ENCODE data around the gene FOXO6.

DNA sequence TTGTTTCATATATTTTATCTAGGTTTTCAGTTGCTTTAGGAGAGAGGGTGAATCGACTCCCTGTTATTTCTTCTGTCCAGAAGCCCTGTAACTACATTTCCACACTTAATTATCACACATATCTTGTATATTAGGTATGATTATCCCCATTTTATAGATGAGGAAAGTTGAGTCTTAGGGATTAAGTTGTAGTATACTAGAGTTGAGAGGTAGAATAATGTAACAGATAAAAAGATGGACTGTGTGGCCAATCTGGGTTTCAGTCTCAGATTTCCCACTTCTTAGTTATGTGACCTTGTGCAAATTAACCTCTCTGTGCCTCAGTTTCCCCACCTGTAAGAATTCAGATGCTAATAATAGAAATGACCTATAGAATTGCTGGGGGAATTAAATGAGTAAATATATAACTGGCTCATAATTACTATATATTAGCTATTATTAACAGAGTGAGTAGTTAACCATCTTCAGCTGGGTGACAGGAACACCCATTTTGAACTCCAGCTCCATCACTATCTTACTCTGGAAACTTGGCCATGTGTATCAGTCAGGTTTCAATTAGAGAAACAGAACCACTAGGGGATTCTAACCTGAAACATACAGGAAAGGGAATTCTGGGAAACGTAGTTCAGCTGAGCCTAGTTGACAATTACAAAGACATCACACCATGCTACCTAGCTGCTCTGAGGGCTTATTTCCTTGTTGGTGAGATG is 20.4 kb upstream of the FOXO6 start:
- TF ChIP-seq FOXM1 (IDR thresholded peaks at IDR 0.05; ENCODE audit: borderline replicate concordance) (no peak), L3MBTL2 (conservative IDR thresholded peaks at IDR 0.05) (no peak), TARDBP (IDR thresholded peaks at IDR 0.05) (no peak), ARNT (IDR thresholded peaks at IDR 0.05) (no peak), ELF4 (IDR thresholded peaks at IDR 0.05) (no peak), FOXK2 (IDR thresholded peaks at IDR 0.05) (no peak), SUZ12 (IDR thresholded peaks at IDR 0.05) (no peak), SP1 (IDR thresholded peaks at IDR 0.05) (no peak), FOXA1 (IDR thresholded peaks at IDR 0.05) (no peak), BHLHE40 (IDR thresholded peaks at IDR 0.05; ENCODE audit: borderline replicate concordance) (no peak), ZNF384 (IDR thresholded peaks at IDR 0.05) (no peak), HDGF (IDR thresholded peaks at IDR 0.05; ENCODE audit: borderline replicate concordance) (no peak)
- TF ChIP-seq, protein P1, sequence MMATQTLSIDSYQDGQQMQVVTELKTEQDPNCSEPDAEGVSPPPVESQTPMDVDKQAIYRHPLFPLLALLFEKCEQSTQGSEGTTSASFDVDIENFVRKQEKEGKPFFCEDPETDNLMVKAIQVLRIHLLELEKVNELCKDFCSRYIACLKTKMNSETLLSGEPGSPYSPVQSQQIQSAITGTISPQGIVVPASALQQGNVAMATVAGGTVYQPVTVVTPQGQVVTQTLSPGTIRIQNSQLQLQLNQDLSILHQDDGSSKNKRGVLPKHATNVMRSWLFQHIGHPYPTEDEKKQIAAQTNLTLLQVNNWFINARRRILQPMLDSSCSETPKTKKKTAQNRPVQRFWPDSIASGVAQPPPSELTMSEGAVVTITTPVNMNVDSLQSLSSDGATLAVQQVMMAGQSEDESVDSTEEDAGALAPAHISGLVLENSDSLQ (IDR thresholded peaks at IDR 0.05): no peak

All from HEK293T (cell line).